Measurements from ENCODE around the gene THAP2.

Gene THAP2

GRCh38 chr12:71691504-71692129 is 27.5 kb downstream of the THAP2 start:
- no peak for TF ChIP-seq FOXP2 (optimal IDR thresholded peaks at IDR 0.05; ENCODE audit: borderline replicate concordance, extremely low read depth, extremely low read length, insufficient read depth)
- no peak for TF ChIP-seq REST (IDR thresholded peaks at IDR 0.05; ENCODE audit: insufficient read depth in 1 of 2, low read depth in 2 of 2, low read length in 2 of 2)
- TF ChIP-seq SIN3A (IDR thresholded peaks at IDR 0.05; ENCODE audit: borderline replicate concordance, insufficient read depth, low read length) = no peak
- TF ChIP-seq POLR2AphosphoS5 (IDR thresholded peaks at IDR 0.05; ENCODE audit: low read depth, low read length) = no peak
- TF ChIP-seq TAF1 (IDR thresholded peaks at IDR 0.05; ENCODE audit: borderline replicate concordance, insufficient read depth, low read length) = no peak

GRCh38 chr12:71693126-71693525 is 29.0 kb downstream of the THAP2 start:
- no peak for TF ChIP-seq POLR2AphosphoS5 (IDR thresholded peaks at IDR 0.05; ENCODE audit: low read depth, low read length)
- TF ChIP-seq FOXP2 (optimal IDR thresholded peaks at IDR 0.05; ENCODE audit: borderline replicate concordance, extremely low read depth, extremely low read length, insufficient read depth) = no peak
- no peak for TF ChIP-seq TAF1 (IDR thresholded peaks at IDR 0.05; ENCODE audit: borderline replicate concordance, insufficient read depth, low read length)
- no peak for TF ChIP-seq SIN3A (IDR thresholded peaks at IDR 0.05; ENCODE audit: borderline replicate concordance, insufficient read depth, low read length)
- TF ChIP-seq REST (IDR thresholded peaks at IDR 0.05; ENCODE audit: insufficient read depth in 1 of 2, low read depth in 2 of 2, low read length in 2 of 2) = no peak

- TF ChIP-seq REST (IDR thresholded peaks at IDR 0.05; ENCODE audit: insufficient read depth in 1 of 2, low read depth in 2 of 2, low read length in 2 of 2) (no peak), POLR2AphosphoS5 (IDR thresholded peaks at IDR 0.05; ENCODE audit: low read depth, low read length) (no peak), SIN3A (IDR thresholded peaks at IDR 0.05; ENCODE audit: borderline replicate concordance, insufficient read depth, low read length) (no peak), TAF1 (IDR thresholded peaks at IDR 0.05; ENCODE audit: borderline replicate concordance, insufficient read depth, low read length) (no peak), FOXP2 (optimal IDR thresholded peaks at IDR 0.05; ENCODE audit: borderline replicate concordance, extremely low read depth, extremely low read length, insufficient read depth) (no peak)
Observed at GRCh38 chr12:71694099-71694820, 30.2 kb downstream of the THAP2 start.

GRCh38 chr12:71695782-71696181 is 31.7 kb downstream of the THAP2 start:
- TF ChIP-seq FOXP2 (optimal IDR thresholded peaks at IDR 0.05; ENCODE audit: borderline replicate concordance, extremely low read depth, extremely low read length, insufficient read depth) = no peak
- no peak for TF ChIP-seq POLR2AphosphoS5 (IDR thresholded peaks at IDR 0.05; ENCODE audit: low read depth, low read length)
- no peak for TF ChIP-seq REST (IDR thresholded peaks at IDR 0.05; ENCODE audit: insufficient read depth in 1 of 2, low read depth in 2 of 2, low read length in 2 of 2)
- no peak for TF ChIP-seq TAF1 (IDR thresholded peaks at IDR 0.05; ENCODE audit: borderline replicate concordance, insufficient read depth, low read length)
- TF ChIP-seq SIN3A (IDR thresholded peaks at IDR 0.05; ENCODE audit: borderline replicate concordance, insufficient read depth, low read length) = no peak

Measured in PFSK-1 (cell line).